ENCODE data around the gene ZNF213.
"Not testable (repeated sequence)": the region's sequence is repeated elsewhere in the genome, so short reads cannot be mapped to it uniquely, and the experiment has no call there.

Gene ZNF213

DNA sequence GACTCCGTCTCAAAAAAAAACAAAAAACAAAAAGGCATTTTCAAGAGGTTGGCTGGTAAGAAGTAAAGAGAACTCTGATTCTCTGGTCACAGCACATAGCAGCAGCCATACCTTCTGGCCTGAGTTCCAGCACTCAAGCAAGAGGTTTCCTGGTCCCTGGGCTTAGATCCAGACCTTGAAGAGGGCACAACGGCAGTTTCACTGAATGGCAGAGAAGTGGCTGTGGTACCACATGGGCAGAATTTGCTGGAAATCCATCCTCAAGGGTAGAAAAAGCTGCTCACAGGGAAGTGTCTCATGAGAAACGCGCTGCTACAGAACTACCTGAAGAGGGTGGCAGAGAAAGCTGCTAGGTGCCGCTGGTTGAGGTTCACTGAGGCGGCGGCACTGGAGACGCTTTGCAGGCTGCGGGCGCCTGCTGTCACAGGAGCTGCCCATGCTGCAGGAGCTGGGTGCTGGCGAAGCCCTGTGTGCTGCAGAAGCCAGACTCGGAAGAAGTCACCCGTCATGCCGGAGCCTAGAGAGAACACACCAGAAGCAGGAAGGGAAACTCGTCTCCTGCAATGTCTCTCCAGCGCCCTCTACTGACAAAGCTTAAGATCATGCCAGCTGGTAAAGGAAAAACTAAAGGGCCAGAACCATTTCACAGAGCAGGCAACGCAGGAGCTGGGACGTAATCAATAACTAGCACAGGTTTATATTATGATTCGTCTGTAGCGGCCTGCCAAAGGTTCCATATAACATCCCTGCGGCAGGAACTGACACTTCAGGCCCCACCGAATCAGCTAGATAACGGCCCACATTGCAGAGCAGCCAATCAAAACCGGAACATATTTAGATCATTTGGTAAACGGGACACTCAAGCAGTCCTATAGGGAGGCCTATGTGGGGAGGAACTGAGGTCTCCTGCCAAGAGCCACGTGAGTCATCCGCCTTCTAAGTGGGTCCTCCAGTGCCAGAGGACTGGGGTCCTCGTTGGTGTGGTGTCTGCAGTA, 5.4 kb upstream of the ZNF213 start:
- DNase-seq = peak; percentile 92

GRCh38 chr16:3131755-3132377, 3.0 kb upstream of the ZNF213 start:
- peak; percentile 51 for DNase-seq

DNA sequence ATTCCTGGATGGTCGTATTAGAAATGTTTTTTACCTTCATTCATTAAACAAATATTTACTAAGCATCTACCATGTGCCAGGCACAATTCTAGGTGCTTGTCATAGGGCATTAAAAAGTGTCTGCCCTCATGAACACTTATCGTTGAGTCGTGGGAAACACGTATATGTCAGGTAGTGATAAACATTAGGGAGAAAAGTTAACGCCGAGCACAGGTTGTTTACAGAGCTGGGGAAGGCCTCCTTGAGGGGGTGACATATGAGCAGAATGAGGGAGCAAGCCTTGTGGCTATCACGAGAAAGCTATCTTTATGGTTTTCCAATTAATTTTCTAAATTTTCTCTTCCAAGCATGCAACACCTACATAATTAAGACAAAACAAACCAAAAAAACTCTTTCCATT, 985 bp upstream of the ZNF213 start:
- DNase-seq = no peak

- no peak for DNase-seq
Measured at GRCh38 chr16:3135126-3135715, 392 bp downstream of the ZNF213 start.

GRCh38 chr16:3137267-3137666, 2.4 kb downstream of the ZNF213 start:
- DNase-seq = no peak

DNA sequence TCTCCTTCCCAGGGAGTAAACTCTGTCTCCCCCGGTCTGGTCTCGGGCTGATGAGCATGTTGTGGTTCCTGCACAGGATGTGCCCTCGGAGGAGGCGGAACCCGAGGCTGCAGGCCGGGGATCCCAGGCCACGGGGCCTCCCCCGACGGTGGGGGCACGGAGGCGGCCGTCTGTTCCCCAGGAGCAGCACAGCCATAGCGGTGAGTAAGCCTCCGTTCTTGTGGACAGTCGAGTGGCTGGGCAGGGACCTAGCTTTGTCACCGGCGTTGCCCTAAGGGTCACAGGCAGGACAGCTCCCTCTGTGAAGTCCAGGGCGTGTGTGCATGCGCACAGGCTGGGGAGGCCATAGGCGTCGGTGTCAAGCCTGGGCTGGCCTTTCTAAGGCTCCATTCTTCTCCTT, 3.5 kb downstream of the ZNF213 start:
- DNase-seq = no peak

- no peak for DNase-seq
Measured at GRCh38 chr16:3138823-3139426, 4.1 kb downstream of the ZNF213 start.

- not testable (repeated sequence) for DNase-seq
Measured at GRCh38 chr16:3139561-3139960, 4.7 kb downstream of the ZNF213 start.

DNA sequence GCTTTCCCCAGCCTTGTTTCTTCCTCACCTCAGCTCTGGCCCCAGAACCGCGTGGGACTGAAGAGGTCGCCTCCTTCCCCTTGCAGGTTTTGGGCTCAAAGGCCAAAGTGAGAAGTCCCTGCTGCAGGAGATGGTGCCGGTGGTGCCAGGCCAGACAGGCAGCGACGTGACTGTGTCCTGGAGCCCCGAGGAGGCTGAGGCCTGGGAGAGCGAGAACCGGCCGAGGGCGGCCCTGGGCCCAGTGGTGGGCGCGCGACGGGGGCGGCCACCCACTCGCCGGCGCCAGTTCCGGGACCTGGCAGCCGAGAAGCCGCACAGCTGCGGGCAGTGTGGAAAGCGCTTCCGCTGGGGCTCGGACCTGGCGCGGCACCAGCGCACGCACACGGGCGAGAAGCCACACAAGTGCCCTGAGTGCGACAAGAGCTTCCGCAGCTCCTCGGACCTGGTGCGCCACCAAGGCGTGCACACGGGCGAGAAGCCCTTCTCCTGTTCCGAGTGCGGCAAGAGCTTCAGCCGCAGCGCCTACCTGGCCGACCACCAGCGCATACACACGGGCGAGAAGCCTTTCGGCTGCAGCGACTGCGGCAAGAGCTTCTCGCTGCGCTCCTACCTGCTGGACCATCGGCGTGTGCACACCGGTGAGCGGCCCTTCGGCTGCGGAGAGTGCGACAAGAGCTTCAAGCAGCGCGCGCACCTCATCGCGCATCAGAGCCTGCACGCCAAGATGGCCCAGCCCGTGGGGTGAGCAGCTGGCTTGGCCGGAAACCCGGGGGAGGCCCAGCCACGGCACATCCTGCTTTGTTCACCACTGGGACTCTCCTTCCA, 6.0 kb downstream of the ZNF213 start:
- no peak for DNase-seq

- DNase-seq = no peak
Measured at GRCh38 chr16:3141781-3142311, 7.0 kb downstream of the ZNF213 start.

- no peak for DNase-seq
Measured at GRCh38 chr16:3142327-3142726, 7.5 kb downstream of the ZNF213 start.

DNA sequence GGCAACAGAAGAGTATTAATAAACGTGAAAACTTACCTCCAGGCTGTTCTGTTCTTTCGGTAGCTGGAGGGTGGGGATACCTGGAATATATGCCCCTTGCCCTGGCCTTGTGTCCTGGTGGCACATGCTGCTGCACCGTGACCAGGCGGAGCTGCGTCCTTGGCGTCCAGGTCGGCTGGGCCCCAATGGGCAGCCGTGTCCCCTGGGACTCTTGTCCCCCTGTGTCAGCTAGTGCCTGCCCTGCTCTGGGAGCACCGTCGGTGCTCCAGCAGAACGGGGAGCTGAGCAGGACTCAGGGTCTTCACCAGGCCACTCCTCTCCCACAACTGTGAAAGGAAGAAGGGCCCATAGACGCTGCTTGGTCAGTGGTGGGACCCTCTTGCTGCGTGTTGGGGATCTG, 7.9 kb downstream of the ZNF213 start:
- no peak for DNase-seq

DNA sequence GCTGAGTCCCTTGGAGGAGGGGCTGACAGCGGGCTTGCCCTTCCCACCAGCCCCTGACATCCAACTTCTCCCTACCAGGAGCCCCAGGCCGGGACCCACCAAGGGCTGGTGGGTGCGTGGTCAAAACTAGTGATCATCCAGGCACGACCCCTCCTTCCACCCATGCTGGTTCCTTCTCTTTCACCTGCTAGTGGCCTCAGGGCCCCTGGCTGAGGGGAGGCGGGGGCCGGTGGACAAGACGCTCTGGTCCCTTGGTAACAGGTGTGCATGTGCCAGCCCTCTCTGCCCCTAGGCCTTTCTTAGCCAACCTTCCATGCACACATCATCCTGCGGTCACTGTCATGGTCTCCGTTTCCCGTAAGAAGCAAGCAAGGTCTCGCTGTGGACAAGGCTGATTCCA, 8.4 kb downstream of the ZNF213 start:
- no peak for DNase-seq

- no peak for DNase-seq
Measured at GRCh38 chr16:3143598-3144320, 8.9 kb downstream of the ZNF213 start.

DNA sequence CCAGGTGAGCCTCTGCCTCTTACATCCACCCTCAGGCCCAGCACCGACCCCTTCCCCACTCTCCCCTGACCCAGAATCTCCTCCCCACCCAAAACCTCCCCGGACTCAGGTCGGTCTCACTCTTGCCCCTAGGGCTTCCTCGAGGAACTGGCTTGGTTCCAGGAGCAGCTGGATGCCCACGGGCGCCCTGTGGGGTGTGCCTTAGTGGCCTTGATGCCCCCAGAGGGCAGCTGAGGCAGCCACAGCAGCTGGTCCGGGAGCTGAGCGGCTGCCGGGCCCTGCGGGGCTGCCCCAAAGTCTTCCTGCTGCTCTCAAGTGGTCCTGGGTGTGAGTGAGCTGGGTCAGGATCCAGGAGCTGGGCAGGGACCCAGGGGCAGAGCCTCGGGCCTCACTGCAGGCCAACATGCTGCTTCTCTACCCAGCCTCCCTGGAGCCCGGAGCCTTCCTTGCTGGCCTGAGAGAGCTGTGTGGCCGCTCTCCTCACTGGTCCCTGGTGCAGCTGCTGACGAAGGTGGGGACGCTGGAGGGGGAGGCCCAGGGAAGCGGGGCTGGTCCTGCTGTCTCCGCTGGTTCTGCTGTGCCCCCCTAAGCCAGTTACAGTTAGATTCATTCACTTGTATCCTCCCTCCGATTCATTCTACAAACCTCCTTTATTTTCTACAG, 9.6 kb downstream of the ZNF213 start:
- DNase-seq = no peak

DNA sequence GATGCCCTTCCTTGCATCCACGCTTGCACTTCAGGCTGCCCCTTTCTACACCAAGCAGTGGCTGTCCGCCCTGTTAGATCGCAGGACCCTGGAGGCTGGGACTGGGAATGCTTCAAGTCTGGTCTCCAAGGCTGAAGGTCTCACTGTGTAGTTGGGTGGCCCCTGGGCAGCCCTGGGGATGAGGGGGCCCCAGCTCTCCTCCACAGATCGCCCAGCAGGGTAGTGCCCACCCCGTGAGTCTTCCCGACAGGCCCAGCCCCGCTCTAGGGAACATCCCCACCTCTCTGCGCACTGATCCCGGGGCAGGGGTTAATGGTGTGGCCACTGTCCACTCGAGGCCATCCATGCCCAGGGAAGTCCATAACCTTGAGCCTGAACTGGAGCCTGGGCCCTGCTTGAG, 10.3 kb downstream of the ZNF213 start:
- DNase-seq = no peak

DNA sequence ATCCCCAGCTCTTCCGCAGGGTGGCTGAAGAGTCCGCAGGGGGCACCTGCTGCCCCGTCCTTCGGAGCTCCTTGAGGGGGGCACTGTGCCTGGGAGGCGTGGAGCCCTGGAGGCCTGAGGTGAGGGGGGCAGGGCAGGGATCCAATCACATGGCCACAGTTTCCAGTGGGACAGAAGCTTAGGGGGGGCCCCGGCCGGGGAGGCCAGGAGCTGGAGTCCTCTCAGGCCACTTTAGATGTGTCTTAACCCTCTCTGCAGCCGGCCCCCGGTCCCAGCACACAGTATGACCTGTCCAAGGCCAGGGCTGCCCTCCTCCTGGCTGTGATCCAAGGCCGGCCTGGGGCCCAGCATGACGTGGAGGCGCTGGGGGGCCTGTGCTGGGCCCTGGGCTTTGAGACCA, 10.8 kb downstream of the ZNF213 start:
- DNase-seq = no peak

DNA sequence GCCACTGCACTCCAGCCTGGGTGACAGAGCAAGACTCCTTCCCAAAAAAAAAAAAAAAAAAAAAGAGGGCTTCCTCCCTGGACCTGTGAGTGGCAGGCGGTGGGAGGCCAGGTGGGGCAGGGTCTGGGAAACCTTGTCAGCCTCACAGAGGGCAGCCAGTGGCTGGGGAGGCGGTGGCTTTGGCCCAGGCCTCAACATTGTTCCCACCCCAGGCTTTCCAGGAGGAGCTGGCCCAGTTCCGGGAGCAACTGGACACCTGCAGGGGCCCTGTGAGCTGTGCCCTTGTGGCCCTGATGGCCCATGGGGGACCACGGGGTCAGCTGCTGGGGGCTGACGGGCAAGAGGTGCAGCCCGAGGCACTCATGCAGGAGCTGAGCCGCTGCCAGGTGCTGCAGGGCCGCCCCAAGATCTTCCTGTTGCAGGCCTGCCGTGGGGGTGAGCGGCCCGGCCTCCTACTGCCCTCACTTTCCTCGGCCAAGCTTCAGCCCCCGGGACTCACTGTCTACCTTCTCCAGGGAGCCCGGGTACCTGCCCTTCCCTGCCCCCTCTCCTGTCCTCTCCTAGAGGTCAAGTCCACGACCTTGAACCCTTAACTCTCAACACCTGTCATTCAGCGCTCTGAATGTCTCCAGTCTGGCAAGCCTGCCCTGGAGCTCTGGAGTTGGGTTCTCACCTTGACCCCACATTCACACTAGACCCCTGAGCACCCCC, 12.4 kb downstream of the ZNF213 start:
- no peak for DNase-seq

DNA sequence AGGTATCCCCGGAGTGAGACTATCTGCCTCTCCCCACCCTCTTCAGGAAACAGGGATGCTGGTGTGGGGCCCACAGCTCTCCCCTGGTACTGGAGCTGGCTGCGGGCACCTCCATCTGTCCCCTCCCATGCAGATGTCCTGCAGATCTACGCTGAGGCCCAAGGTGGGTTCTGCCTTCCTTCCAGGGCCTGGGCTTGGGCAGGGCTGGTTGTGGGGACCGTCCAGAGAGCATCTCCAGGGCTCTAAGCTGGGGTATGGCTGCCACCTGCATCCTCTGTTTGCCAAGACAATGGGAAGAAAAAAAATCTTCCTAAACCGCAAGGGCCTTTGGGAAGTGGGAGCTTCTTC, 12.9 kb downstream of the ZNF213 start:
- DNase-seq = no peak
